NCI-H2081 treated with DMSO at 0.1 percent for 48 hours (cell line): ENCODE measurements around the gene SBNO1.
"Not testable (repeated sequence)": the region's sequence is repeated elsewhere in the genome, so short reads cannot be mapped to it uniquely, and the experiment has no call there.

Source experiments
- DNase-seq: peaks from one replicate; lab custom pipeline; 2025; lab: John Stamatoyannopoulos, UW

Gene SBNO1

DNA sequence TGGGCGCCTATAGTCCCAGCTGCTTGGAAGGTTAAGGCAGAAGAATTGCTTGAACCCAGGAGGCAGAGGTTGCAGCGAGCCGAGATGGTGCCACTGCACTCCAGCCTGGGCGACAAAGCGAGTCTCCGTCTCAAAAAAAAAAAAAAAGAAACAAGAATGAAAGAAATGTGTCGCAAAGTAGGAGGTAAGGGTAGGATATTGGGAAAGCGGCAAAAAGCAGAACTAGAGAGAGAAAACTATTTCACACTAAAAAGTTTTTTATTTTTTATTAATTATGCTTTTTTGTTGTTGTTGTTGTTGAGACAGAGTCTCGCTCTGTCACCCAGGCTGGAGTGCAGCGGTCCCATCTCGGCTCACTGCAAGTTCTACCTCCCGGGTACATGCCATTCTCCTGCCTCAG lies 17.7 kb downstream of the SBNO1 start:
- no peak for DNase-seq

DNA sequence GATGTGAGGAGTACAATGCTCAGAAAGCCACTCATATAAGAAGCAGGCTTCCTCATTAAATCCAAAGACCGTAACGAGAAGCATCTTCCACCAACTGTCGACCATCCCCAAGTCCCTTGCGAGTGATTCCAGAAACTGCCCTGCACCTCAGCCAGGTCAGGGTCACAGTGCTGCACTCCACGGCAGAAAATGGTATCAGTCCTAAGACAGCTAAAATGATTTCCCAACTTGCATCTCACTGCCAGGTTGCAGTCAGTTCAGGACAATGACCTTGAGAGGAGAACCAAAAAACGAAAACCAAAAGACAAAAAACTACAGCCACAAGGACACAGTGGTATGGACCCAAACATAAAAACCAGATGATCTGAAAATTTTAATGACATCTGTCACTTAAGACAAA lies 20.6 kb downstream of the SBNO1 start:
- DNase-seq: no peak

DNA sequence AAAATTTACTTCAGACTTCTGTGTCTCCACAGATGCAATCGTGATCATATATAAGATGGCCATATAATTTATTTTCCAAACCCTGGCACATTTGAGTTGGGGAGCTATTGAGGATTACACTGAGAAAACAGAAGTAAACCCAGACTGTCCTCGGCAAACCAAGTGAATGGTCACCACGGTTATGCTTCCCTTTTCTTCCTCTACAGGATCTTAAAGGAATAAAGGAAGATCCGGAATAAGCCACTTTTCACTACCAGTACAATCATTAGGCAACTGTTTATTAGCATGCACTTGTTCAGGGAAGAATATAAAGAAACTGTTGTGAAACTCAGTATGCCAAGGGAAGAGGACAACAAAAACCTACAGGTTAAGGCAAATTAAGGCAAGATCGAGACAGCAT lies 27.6 kb downstream of the SBNO1 start:
- no peak for DNase-seq

DNA sequence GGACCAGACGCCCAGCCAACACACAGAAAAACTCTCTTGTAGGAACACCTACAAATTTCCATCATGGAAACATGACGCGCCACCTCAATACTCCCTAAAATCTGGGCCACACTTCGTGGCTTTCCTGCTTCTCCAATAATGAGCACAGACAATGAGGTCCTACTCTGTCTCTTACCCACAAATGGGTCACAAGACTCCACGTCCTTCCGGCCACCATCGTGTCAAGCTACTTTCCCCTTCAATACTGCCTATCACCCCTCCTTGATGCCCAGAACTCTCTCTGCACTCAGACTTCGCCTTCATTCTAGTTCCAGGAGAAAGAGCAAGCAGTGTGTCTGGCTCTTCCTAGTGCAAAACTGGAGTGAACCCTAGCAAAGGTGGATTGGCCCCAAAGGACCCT lies 28.1 kb downstream of the SBNO1 start:
- DNase-seq: no peak

DNA sequence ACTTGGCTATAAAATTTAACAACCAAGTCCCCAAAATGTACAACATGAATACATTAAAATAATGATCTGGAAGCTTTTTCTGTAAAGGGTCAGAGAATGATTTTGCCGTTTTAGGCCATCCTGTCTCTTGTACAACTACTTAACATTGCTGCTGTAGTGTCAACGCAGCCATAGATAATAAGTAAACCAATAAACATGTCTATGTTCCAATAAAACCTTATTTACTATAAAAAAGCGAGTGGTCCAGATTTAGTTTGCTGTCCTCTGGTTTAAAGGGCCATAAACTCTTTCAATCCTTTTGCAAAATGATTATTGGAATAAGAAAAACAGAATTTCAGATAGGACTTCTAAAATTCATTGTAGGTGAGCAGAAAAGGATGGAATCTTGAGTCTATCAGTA lies 29.2 kb downstream of the SBNO1 start:
- no peak for DNase-seq

DNA sequence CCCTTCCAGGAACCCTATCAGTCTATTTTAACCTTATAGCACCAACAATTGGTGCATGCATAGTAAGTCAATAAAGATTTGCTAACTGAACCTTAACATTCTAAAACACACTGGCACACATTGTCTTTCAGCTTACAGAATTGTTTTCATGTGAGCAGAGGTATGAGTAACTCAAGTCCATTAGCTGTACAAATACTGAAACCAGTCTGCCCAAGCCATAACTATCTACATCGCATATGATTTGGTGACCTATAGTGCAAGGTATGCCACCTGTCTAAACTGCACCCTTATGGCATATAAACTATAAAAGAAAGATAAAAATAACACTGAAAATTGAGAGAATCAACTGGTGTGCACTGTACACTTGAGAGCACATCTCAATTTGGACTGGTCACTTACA lies 34.8 kb downstream of the SBNO1 start:
- no peak for DNase-seq

DNA sequence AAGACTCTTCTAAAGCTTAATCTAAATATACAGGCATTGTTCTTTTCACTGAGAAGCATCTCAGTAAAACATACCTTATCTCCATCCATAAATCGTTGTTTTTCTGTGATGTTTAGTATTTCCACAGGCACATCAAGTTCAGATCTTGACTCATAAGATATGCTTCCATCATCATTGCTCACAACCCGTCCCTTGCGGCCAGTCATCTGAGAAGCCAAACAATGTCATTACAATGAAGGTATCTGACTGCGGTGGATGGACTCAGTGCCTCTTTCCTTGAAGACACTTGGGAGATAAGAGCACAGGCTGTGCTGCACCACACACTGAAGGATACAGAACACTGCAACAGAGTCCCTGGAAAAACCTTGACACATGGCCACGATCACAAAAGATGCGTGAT lies 44.8 kb downstream of the SBNO1 start:
- DNase-seq: no peak

DNA sequence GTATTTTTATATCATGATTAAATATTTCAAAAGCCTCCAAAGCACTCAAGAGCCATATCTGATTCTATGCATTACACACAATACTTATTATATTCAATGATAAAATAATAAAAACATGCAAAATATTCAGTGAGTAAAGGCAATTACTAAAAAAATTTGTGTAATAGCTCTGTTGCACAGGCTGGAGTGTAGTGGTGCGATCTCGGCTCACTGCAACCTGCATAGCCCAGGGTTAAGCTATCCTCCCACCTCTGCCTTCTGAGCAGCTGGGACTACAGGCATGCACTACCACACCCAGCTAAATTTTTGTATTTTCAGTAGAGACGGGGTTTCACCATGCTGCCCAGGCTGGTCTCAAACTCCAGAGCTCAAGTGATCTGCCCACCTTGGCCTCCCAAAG lies 45.4 kb downstream of the SBNO1 start:
- DNase-seq: no peak

DNA sequence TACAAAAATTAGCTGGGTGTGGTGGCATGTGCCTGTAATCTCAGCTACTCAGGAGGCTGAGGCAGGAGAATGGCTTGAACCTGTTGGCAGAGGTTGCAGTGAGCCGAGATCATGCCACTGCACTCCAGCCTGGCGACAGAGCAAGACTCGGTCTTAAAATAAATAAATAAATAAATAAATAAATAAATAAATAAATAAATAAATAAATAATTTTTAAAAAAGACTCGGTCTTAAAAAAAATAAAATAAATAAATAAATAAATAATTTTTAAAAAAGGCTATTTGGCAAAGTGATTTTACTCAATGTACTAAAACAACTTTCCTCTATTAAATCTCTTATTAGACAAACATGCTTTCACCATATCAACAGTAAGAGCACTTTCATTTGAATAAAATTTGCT lies 51.6 kb downstream of the SBNO1 start:
- not testable (repeated sequence) for DNase-seq

DNA sequence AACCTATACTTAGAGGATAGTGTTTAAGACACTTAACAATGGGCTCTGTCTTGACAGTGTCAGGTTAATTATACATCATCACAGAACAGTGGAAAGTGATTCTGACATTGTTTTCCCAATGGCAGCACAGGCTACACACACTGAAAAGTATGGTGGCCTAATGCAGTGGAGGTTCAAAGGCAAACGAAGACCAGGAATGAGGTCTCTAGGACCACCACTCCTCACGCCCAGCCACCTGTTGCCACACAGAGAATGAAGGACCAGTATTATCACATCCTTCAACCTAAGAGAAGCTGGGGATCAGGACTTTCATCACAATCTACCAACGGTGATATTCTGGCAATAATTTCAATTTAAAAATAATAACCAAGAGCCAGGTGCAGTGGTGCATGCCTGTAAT lies 58.4 kb downstream of the SBNO1 start:
- DNase-seq: no peak

DNA sequence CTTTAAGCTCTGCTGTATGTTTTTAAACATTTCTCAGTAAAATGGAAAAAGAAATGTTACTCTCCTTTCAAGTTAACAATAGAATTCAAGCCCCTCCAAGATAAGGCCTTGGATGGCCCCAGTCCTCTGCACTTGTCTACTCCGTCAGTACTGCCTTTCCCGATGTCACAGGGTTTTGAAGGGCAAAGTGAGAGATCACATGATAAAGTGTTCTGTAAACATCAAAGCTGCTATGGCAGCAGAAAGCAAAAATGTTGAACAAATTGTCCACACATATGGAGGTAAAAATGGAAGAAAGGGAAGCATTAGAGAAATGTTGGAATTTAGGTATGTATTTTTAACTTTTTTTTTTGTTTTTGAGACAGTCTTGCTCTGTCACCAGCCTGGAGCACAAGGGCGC lies 59.5 kb downstream of the SBNO1 start:
- DNase-seq: no peak

DNA sequence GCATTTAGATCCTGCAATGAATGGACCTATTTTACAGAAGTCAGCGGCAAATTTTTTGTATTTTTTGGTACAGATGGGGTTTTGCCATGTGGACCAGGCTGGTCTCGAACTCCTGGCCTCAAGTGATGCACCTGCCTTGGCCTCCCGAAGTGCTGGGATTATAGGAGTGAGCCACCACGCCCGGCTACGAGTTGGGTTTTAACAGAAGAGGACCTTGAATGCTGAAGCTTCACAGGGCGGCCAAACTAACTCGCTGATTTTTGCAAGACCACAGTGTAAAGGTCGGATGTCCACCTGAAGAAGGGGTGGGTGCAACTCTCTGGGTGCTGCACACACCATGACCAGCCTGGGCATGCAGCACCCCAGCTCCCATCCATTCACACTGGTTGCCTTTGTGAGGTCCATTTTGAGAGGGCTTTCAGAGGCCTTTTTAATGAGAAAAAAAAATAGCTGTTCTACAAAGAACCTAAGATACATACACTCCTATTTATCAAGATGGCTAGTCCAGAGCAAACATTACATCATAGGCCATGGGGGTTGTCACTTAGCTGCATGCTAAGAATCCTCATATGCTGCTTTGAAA lies 71.4 kb downstream of the SBNO1 start:
- DNase-seq: no peak

DNA sequence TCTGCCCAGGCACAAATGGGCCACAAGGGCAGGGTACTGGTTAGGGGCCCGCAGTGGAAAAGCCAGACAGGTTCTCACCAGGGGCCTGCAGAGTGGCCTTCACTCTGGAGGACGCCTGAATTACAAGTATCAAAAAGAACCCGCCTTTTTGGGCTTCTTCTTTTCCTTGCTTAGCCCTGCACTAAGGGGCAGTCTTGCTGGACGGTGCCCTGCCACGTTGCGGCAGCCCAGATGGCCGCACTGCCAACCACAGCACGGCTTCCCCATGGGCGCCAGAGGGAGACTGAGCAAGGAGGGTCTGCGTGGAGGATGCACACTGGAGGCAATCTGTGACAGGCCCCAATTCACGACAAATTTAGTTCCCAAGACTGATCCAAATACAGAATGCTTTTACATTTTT lies 74.7 kb downstream of the SBNO1 start:
- no peak for DNase-seq

DNA sequence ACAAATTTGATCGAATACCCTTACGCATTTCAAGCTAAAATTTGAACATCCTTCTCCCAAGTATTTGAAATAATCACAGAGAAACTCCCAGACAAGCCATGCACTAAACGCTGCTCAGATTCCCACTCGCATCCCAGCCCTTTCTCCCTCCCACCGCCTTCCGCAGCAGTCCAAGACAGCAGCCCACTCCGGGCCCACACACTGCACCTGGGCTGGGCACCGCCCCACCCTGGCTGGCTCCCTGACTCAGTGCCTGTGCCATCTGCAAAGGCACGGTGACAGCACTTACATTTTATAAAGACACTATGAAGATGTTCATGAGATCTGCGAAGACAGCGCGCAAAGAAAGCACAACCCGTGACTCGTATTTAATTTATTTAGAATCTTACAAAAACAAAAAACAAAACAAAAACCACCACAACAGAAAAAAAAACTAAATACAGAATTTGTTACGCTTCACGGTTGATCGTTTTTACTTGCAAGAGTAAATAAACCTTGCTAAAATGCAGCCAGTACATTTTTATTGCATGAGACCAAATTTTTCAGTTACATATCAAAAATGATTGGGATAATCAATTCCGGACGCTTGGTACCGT lies 75.8 kb downstream of the SBNO1 start:
- DNase-seq: no peak

DNA sequence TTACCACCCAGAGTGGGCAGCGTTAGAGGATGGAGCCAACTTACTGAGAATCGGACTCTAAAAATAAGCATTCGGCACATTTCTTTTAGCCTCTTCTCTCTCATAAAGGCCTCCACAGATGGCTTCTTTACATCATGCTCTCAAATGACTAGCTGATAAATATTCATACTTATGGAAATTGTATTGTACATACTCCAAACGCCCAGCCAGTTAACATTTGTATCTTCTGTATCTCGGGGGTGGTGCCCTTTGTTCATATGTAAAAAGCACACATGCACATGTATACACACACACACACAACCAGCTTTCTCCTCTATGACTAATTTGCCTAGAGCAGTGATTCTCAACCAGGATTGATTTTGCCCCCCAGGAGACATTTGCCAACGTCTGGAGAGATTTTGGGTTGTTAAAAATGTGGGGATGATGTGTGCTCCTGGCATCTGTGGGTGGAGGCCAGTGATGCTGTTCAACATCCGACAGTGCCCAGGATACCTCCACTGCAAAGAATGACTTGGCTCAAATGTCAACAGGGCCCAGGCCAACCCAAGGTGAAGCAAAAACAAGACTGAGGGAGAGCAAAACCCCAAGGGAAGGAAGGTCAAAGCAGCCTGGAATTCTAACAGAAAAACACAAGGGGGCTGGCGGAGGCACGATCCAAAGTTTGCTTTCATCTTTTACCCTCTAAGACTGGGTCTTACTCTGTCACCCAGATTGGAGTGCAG lies 77.8 kb downstream of the SBNO1 start:
- no peak for DNase-seq

DNA sequence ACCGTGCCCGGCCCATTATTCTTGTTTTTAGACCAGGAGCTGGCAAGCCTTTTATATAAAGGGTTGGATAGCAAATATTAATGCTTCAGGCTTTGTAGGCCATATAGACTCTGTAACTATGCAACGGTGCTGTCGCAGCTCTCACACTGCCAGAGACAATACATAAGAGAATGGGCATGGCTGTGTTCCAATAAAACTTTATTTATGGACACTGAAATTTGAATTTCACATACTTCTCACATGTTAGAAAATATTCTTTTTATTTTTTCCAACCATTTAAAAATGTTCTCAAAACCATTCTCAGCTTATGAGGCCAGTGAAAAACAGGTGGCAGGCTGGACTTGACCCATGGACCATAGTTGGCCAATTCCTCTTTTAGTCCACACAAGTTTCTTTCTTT lies 80.0 kb downstream of the SBNO1 start:
- no peak for DNase-seq

DNA sequence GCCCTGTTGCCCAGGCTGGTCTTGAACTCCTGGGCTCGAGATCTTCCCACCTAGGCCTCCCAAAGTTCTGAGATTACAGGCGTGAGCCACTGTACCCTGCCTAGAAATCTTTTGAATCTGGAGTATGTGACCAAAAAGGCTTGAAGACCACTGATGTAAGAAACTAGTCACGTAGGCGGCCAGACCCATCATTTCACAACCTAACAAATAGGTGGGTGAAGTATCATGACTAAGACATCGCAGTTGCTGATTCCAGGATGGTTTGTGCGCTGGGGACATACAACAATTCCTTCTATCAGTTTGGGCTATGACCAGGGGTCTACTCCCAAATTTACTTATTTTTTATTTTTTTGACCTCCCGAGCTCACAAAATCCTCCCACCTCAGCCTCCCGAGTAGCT lies 81.2 kb downstream of the SBNO1 start:
- DNase-seq: no peak

DNA sequence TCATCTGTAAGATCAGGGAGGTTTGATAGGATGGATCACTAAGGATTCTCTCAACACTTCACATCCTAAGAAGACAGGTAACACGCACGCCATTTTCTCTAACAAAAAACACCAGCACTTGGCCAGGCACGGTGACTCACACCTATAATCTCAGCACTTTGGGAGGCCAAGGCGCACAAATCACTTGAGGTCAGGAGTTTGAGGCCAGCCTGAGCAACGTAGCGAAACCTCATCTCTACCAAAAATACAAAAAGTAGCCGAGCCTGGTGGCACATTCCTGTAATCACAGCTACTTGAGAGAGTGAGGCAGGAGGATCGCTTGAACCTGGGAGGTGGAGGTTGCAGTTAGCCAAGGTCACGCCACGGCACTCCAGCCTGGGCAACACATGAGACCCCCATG lies 82.5 kb downstream of the SBNO1 start:
- no peak for DNase-seq

DNA sequence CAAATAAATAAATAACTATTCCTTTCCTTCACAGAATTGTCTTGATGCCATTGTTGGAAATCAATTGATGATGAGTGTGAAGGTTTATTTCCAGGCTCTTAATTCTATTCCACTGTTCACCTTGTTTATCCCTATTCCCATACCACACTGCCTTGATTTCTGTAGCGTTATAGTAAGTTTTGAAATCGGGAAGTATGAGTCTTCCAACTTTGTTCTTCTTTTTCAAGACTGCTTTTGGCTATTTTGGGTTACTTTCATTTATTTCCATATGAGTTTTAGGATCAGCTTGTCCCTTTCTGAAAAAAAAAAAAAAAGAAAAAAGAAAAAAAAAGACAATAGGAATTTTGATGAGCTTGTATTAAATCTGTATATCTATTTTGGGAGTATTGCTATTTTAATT lies 83.7 kb downstream of the SBNO1 start:
- no peak for DNase-seq

DNA sequence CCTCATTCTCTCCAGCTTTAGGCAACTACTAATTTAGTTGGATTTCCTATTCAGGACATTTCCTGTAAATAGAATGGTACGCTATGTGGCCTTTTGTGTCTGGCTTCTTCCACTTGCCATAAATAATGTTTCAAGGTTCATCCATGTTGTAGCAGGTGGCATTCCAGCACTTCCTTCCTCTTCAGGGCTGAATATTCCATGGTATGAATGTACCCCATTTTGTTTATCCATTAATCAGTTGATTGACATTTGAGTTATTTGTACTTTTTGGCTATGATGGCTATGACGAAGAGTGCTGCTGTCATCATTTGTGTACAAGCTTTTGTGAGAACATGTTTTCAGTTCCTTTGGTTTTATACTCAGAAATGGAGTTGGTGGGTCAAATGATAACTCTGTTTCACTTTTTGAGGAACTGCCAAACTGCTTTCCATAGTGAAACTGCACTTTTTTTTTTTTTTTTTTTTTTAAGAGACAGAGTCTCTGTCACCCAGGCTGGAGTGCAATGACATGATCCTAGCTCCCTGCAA lies 86.5 kb downstream of the SBNO1 start:
- DNase-seq: no peak

DNA sequence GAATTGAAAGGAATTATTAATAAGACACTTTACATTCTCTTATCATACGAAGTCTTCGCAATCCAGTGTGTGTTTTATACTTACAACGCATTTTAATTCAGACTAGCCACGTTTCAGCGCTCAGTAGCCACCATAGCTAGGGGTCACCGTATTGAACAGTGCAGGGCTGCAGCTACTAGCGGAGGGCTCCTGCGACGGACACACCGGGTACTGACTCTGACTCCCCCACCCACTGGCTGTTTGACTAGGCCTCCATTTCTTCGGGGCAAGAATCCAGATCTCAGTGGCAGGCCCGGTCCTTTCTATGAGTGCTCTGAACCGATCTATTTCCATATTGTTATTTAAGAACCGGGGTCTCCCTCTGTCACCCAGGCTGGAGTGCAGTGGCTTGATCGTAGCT lies 91.5 kb downstream of the SBNO1 start:
- DNase-seq: no peak

DNA sequence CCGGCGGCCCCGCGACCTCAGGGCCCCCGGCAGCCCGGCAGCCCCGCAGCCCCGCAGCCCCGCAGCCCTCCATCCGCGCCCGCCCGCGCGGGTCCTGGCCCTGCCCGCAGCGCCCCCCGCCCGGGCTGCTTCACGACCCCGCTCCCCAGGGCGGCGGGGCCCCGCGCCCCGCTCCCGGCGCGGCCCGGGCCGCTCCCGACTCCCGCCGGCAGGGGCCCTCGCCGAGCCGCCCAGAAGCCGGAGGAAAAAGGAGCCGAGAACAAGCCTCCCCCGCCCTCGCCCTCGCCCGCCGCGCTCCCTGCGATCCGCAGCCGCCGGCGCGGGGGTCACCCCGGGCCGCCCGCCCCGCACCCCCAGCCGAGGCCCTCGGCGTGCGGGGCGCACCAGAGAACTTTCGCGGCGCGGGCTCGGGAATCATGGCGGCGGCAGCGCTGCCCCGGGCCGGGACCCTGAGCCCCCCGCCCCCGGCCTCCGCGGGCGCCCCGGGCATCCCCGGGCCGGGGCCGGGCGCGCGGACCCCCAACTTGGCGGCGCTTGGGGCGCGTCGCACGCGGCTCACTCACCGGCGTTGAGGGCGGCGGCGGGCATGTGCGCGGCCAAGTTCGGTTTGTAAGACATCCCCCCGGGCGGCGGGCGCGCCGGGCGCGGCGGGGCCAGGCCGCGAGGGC lies 93.5 kb downstream of the SBNO1 start:
- no peak for DNase-seq
